GM12872 (cell line): ENCODE data around the gene AP4M1.

Experiments
- CTCF ChIP-seq: IDR thresholded peaks from 3 replicates; pipeline ENCODE4 v1.5.1; 2011; ENCODE audit warnings: low read depth, mild to moderate bottlenecking, low read length, moderate library complexity; ENCODE audit not compliant: insufficient read depth

The AP4M1 gene

GRCh38 chr7:100077205-100077604 lies 24.2 kb upstream of the AP4M1 start:
- no peak for TF ChIP-seq CTCF

GRCh38 chr7:100079024-100079560 lies 22.4 kb upstream of the AP4M1 start:
- no peak for TF ChIP-seq CTCF

- no peak for TF ChIP-seq CTCF
Observed at GRCh38 chr7:100080907-100081534, 20.4 kb upstream of the AP4M1 start.

- TF ChIP-seq CTCF = peak; percentile 82
Observed at GRCh38 chr7:100081535-100082102, 19.8 kb upstream of the AP4M1 start, which contains the start of gene ZNF3. Gene ZNF3 (minus strand): TSS chr7:100081723. CDS start chr7:100077357, 4,366 bp downstream.

GRCh38 chr7:100082978-100083377 lies 18.5 kb upstream of the AP4M1 start:
- no peak for TF ChIP-seq CTCF

GRCh38 chr7:100085515-100085914 lies 15.9 kb upstream of the AP4M1 start:
- TF ChIP-seq CTCF = no peak

GRCh38 chr7:100087055-100087750 lies 14.2 kb upstream of the AP4M1 start:
- no peak for TF ChIP-seq CTCF
